ENCODE data around the gene PRDX5. TPM values are rescaled to one million over a fixed set of nuclear protein-coding genes. Genes with fewer than 3 reads are reported as not detected.

The PRDX5 gene
- total and polyA plus RNA-seq, 8 donors, result 9.3 to 725 (median 245) TPM

- WGBS, 5 donors, result 1 to 5% (median 5%) methylated on average over 18 to 44 of the region's 45 CpGs
- intact Hi-C loops (cut with DNase I; ENCODE audit: low total_unique reads), result loop anchor here (10.0 kb wide), 1 partner anchor 87 kb away; the partner anchor contains the start of gene FERMT3
- no peak for DNase-seq
- Histone ChIP-seq H3K4me3 (peak within 1 kb of the TSS; percentile 33 to 49 (median 41)), H3K4me1 (peaks cover 20 to 35% (median 25%) of the 10 kb centered on the region in 4 donors), H3K27ac (no peak within 1 kb of the TSS), H3K36me3 (peaks cover 0 to 7% (median 0%) of the 10 kb centered on the region in 4 donors), H3K27me3 (peaks cover 26 to 74% (median 40%) of the 10 kb centered on the region in 3 donors), H3K9me3 (no peaks in the 10 kb centered on the region)
- TF ChIP-seq EP300 (IDR thresholded peaks at IDR 0.05), result no peak
- no peak for TF ChIP-seq POLR2A (IDR thresholded peaks at IDR 0.05)
- no peak for TF ChIP-seq CTCF (IDR thresholded peaks at IDR 0.05)
- no peak for TF ChIP-seq POLR2AphosphoS5 (IDR thresholded peaks at IDR 0.05)
Measured at GRCh38 chr11:64291262-64291751, 26.6 kb upstream of the PRDX5 start, which contains the start of gene KCNK4. Gene KCNK4, plus strand, starts transcription at chr11:64291302. Its CDS starts 1,717 bp downstream, at chr11:64293019.

- intact Hi-C loops (cut with DNase I; ENCODE audit: low total_unique reads), result loop anchor here (10.0 kb wide), 1 partner anchor 87 kb away; the partner anchor contains the start of gene FERMT3
- peak in 1 of 2 donors; percentile 36 for DNase-seq
Measured at GRCh38 chr11:64291752-64292459, 26.0 kb upstream of the PRDX5 start.

GRCh38 chr11:64292460-64293254, 25.3 kb upstream of the PRDX5 start:
- intact Hi-C loops (cut with DNase I; ENCODE audit: low total_unique reads), result loop anchor here (10.0 kb wide), 1 partner anchor 88 kb away; the partner anchor contains the start of gene FERMT3
- Histone ChIP-seq H3K9me3 (no peaks in the 10 kb centered on the region), H3K27me3 (peaks cover 36 to 88% (median 53%) of the 10 kb centered on the region in 3 donors), H3K4me1 (peaks cover 17 to 25% (median 20%) of the 10 kb centered on the region in 4 donors), H3K36me3 (peaks cover 0 to 7% (median 0%) of the 10 kb centered on the region in 4 donors), H3K4me3 (peak overlapping the region; percentile 33 to 49 (median 41)), H3K27ac (no peak overlapping the region)
- no peak for TF ChIP-seq EP300 (IDR thresholded peaks at IDR 0.05)
- no peak for TF ChIP-seq POLR2AphosphoS5 (IDR thresholded peaks at IDR 0.05)
- 25 to 32% (median 29%) methylated on average over 29 to 42 of the region's 42 CpGs for WGBS, 5 donors
- DNase-seq, result no peak

More at GRCh38 chr11:64291752-64292459, 26.0 kb upstream of the PRDX5 start:
- 1 to 2% (median 1%) methylated on average over 36 to 96 of the region's 96 CpGs for WGBS, 5 donors
- Histone ChIP-seq H3K9me3 (no peaks in the 10 kb centered on the region), H3K36me3 (peaks cover 0 to 7% (median 0%) of the 10 kb centered on the region in 4 donors), H3K27ac (no peak overlapping the region), H3K4me1 (peaks cover 17 to 29% (median 20%) of the 10 kb centered on the region in 4 donors), H3K27me3 (peaks cover 28 to 80% (median 46%) of the 10 kb centered on the region in 3 donors), H3K4me3 (peak overlapping the region; percentile 33 to 49 (median 41))
- no peak for TF ChIP-seq CTCF (IDR thresholded peaks at IDR 0.05)
- TF ChIP-seq POLR2AphosphoS5 (IDR thresholded peaks at IDR 0.05), result no peak

GRCh38 chr11:64294774-64295173, 23.1 kb upstream of the PRDX5 start:
- no peak for DNase-seq
- intact Hi-C loops (cut with DNase I; ENCODE audit: low total_unique reads), result loop anchor here (10.0 kb wide), 1 partner anchor 90 kb away; the partner anchor contains the start of gene FERMT3

More at GRCh38 chr11:64294774-64295173, 23.1 kb upstream of the PRDX5 start:
- Histone ChIP-seq H3K27me3 (peaks cover 40 to 100% (median 74%) of the 10 kb centered on the region in 3 donors), H3K36me3 (peaks cover 0 to under 1% (median 0%) of the 10 kb centered on the region in 4 donors), H3K27ac (no peak overlapping the region), H3K4me3 (no peak overlapping the region), H3K9me3 (no peaks in the 10 kb centered on the region), H3K4me1 (peaks cover 27 to 41% (median 30%) of the 10 kb centered on the region in 4 donors)
- 47 to 55% (median 49%) methylated on average over 3 of the region's 3 CpGs for whole genome bisulfite sequencing, 5 donors
- TF ChIP-seq POLR2AphosphoS5 (IDR thresholded peaks at IDR 0.05) (no peak), CTCF (IDR thresholded peaks at IDR 0.05) (no peak), POLR2A (IDR thresholded peaks at IDR 0.05) (no peak), EP300 (IDR thresholded peaks at IDR 0.05) (no peak)

All from stomach (tissue), 9 donors.